T-helper 1 cell treated with Interleukin-12 subunit alpha and Interleukin-12 subunit beta and Interleukin-4 antibody, amounts not matched to agents 30 ng/mL and 1 ng/mL, for 36 hours (primary cell): Measurements from ENCODE around the gene FSD1. TPM values are rescaled to one million over a fixed set of nuclear protein-coding genes. Genes with fewer than 3 reads are reported as not detected.
"Not testable (repeated sequence)": the region's sequence is repeated elsewhere in the genome, so short reads cannot be mapped to it uniquely, and the experiment has no call there.

Source experiments
- intact Hi-C: fragments of 100-400 bp; cut with micrococcal nuclease; formaldehyde crosslinking; loops from one replicate; pipeline ENCODE4 v1.15.1; 2024
- total RNA-seq: library from RNA; stranded (reverse); gene quantifications from 2 replicates; pipeline ENCODE4 v1.2.3, GENCODE V29; 2022

The FSD1 gene
- total RNA-seq, 1 donor from 2014 or later = 22.0 TPM

- intact Hi-C loops = no loop called here
Observed at GRCh38 chr19:4284176-4284958, 20.0 kb upstream of the FSD1 start.

GRCh38 chr19:4284974-4285373 is 19.4 kb upstream of the FSD1 start:
- intact Hi-C loops = no loop called here

GRCh38 chr19:4286141-4286540 is 18.3 kb upstream of the FSD1 start:
- intact Hi-C loops = not testable (repeated sequence)

DNA sequence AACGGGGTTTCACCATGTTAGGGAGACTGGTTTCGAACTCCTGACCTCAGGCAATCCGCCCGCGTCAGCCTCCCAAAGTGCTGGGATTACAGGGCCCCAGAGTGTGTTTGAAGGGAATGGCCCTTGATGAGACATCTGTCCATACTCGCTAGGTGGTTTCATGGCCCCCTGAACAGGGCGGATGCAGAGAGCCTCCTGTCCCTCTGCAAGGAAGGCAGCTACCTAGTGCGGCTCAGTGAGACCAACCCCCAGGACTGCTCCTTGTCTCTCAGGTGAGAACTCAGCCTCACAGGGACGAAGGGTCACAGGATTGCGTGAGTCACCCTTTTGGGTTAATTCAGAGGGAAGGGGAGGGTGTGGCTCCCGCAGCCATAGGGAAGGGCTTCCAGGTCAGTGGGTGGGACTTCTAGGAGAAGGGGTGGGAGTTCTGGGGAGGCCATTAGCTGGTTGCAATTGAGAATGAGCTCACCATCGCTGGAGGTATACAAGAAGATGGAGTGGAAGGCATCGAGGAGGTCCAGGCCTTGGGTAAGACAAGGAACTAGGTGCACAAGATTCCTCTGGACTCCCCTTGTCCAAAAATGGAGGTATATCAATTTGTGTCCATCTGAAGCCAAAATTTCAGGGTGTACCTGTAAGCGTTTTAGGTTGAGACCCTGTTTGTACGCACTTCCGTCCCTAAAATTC is 16.2 kb upstream of the FSD1 start:
- intact Hi-C loops = no loop called here

- intact Hi-C loops = no loop called here
Observed at GRCh38 chr19:4291184-4291732, 13.1 kb upstream of the FSD1 start.

DNA sequence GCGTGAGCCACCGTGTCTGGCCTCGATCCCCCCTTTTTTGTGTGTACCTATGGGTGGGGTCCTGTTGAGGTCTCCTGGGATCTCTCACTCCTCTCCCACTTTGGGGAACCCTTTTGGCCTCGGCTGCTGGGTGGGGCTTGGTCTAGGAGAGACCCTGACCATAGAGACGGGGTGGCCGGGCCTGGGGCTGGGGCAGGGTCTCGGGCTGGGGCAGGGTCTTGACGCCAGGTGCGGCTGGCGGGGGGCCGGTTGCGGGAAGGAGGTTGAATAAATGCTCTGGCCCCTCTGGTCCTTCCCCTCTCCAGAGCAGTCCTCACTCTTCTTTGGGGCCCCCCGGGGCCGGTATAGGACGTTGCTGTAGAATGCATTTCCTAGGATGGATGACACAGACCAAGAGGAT is 11.9 kb upstream of the FSD1 start:
- intact Hi-C loops = no loop called here

- intact Hi-C loops = no loop called here
Observed at GRCh38 chr19:4294389-4294788, 10.0 kb upstream of the FSD1 start.

- intact Hi-C loops = no loop called here
Observed at GRCh38 chr19:4295972-4296771, 8.2 kb upstream of the FSD1 start.

GRCh38 chr19:4297901-4298809 is 6.2 kb upstream of the FSD1 start:
- intact Hi-C loops = no loop called here

DNA sequence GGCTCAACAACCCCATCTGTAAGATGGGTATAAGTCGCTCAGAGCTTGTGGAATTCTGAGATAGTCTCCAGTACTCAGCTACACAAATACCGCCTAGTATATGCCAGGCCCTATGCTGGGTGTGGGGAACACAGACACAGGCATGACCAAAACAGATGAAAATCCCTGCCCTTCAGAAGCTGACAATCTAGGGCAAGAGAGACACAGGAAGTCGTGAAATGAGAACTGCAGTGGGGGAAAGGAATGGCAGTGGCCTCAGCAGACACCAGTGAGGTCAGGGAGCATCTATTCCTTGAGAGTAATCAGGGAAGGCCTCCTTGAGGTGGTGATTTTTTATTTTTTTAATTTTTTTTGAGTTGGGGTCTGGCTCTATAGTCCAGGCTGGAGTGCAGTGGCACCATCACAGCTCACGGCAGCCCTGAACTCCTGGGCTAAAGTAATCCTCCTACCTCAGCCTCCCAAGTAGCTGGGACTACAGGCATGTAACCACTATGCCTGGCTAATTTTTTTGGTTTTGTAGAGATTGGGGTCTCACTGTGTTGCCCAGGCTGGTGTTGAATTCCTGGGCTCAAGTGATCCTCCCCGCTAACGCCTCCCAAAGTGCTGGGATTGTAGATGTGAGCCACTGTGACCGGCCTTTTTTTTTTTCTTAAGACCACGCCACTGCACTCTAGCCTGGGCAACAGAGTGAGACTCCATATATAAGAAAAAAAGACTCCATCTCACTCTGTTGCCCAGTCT is 5.4 kb upstream of the FSD1 start:
- intact Hi-C loops = no loop called here

DNA sequence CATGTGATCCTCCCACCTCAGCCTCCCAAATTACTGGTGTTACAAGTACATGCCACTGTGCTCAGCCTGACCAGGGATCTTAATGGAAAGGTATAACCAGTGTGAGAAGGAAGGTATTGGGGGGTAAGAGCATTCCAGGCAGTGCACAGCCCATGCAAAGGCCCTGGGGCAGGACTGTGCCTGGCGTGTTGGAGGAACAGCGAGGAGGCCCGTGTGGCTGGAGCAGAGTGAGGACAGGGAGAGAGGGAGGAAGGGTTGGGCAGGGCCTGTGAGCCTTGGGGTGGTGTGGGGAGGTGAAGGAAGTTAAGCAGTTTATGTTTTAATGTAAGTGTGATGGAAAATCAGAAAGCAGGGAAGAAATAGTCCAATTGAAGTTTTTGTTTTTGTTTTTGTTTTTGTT is 3.8 kb upstream of the FSD1 start:
- intact Hi-C loops = no loop called here

DNA sequence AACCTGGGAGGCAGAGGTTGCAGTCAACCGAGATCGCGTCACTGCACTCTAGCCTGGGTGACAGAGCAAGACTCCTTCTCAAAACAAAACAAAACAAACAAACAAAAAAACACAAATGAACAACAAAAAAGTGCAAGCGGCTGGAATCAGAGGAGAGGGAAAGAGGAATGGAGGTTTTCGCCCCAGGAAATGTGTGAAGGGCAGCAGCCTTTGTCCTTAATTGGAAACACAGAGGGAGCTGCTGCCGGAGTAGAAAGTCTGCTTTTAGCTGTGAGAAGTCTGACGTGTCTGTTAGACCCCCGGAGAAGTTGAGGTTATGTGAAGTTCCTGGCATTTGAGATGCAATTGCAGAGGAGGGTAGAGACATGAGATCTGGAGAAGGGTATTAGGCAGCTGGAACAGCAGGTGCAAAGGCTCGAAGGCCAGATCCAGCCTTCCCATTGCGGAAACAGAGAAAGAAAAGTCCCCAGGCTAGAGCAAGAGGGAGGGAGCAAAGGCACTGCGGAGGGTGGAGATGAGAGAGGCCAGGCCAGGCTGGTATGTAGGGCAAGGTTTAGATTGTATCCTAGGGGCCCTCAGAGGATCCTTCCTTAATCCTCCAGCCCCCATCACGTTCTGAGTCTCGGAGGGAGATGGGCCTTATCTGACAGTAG is 2.7 kb upstream of the FSD1 start:
- intact Hi-C loops = no loop called here

GRCh38 chr19:4302243-4302640 is 2.2 kb upstream of the FSD1 start, which contains the start of gene TMIGD2:
TSS of gene TMIGD2 (minus strand) at chr19:4302389. CDS start at chr19:4302385, 4 bp downstream.
- intact Hi-C loops = no loop called here

DNA sequence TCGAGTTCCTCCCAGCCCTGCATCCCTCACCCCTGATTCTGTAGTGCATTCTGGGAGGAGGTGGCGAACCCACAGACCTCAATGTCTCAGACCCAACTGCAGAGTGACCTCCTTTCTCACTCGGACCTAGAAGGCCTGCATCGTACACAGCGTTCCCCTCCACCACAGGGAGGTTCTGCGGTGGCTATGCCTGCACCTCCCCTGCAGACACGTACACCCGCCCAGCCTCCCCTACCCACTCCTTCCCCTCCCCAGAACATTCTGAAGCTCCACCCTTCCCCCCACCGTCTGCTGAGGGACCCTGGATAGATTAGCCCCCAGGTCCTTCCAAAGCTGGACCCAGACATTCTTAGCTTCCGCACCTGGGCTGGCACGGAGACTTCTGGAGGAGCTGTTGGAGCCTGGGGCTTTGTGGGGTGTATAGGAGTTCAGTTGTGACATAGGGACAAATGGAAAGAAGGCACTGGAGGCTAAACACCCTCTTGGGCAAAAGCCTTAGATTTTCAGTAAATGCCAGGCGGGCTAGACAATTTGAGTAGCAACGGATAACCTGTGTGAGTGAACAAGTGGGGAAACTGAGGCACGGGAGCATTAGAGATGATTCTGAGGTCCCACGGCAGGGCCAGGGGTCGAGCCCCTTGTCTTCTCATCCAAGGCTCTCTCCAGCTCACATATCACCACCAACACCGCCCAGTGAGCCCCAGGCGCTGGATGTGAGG is 420 bp upstream of the FSD1 start:
- intact Hi-C loops = loop anchor here (1.0 kb wide), 2 partner anchors 24 to 39 kb away; partner anchors contain the start of gene MPND

DNA sequence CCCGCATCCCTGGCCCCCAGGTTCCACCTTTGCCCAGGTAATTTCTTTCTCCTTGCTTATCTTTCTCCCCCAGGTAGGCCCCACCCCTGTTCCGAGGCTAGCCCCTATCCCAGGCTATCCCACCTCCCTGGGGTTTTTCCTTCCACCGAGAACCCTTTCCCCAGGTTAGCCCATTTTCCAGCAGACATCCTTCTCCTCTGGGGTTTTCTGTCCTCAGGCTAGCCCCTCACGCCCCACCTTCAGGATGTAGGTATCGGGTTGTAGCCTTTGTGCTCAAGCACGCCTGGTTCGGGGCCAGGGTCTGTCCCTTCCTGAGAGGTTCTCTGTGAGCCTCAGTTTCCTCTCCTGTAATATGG is 837 bp downstream of the FSD1 start:
- intact Hi-C loops = no loop called here

DNA sequence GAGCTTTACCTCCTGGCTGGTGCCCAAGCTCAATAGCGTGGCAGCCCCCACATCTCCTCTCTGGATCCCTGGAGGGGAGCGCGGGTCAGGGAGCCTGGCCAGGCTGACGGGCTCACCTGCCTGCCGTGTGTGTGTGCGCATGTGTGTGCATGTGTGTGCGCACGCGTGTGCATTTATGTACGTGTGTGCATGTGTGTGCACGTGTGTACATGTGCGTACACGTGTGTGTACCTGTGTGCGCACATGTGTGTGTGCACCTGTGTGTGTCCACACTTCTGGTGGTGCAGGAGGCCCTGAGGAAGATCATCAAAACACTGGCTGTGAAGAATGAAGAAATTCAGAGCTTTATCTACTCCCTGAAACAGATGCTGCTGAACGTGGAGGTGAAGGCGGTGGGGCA is 1.3 kb downstream of the FSD1 start:
- intact Hi-C loops = no loop called here

DNA sequence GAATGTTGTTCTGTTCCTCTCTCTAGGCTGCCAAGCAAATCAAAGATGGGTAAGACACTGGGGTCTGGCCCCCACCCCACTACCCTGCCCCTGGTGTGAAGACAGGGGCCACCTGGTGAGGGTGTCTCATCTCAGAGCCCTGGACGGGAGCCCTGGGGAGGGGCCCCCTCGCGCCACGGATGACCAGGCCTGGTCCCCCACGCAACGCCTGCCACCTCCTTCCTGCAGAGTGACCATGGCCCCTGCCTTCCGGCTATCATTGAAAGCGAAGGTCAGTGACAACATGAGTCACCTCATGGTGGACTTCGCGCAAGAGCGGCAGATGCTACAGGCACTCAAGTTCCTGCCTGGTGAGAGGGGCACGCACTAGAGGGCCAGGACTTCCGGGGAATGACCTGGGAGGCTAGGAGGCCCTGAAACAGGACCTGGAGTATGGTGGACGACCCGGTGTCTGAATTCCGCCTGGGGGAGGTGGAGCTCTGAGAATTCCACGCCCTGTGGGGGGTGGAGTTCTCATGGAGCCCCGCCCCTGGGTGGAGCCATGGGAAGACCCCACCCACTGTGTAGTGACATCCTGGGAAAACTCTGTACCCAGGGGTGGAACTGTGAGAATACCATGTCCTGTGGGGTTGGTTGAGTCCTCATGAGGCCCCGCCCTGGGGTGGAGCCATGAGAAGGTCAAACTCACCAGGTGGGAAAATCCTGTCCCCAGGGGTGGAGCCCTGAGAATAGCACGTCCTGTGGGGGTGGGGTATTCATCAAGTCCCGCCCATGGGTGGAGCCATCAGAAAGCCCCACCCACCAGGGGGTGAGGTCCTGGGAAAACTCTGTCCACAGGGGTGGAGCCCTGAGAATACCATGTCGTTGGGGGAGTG is 6.1 kb downstream of the FSD1 start:
- intact Hi-C loops = no loop called here
